HepG2 (cell line): ENCODE results near the gene WDR89. TPM values are rescaled to one million over a fixed set of nuclear protein-coding genes. Genes with fewer than 3 reads are reported as not detected.

Experiments used
- AKNA ChIP-seq: sonication (generic); formaldehyde crosslinking; IDR thresholded peaks from 2 replicates; pipeline ENCODE4 v1.4.0; 2020; ENCODE audit warnings: missing genetic modification reagents, borderline replicate concordance
- EP300 ChIP-seq, 3 experiments: sonication (generic) in 1 of 3; formaldehyde crosslinking in 1 of 3; IDR thresholded peaks; 2 replicates each; pipeline versions ENCODE4 v1.5.1 to v1.6.1; 2011 to 2020; ENCODE audit warnings: low read depth in 2 of 3, low read length in 2 of 3, borderline replicate concordance in 1 of 3, improper control_type of control experiment in 1 of 3, mild to moderate bottlenecking in 1 of 3, missing genetic modification reagents in 1 of 3, moderate library complexity in 1 of 3
- FOXP1 ChIP-seq, 2 experiments: fragments of 450-650 bp in 1 of 2; IDR thresholded peaks; 2 replicates each; pipeline ENCODE4 v1.6.1; 2017 to 2018; ENCODE audit warnings: antibody characterized with exemption in 1 of 2
- HHEX ChIP-seq: IDR thresholded peaks from 2 replicates; pipeline ENCODE4 v1.6.1; 2016; ENCODE audit warnings: control low read depth
- HIVEP1 ChIP-seq: sonication (generic); formaldehyde crosslinking; IDR thresholded peaks from 2 replicates; pipeline ENCODE4 v1.4.0; 2020; ENCODE audit warnings: mild to moderate bottlenecking, missing genetic modification reagents
- PHF5A ChIP-seq: IDR thresholded peaks from one replicate; pipeline ENCODE4 v1.6.1; 2018; ENCODE audit warnings: low read depth, missing genetic modification reagents; ENCODE audit not compliant: unreplicated experiment
- RBAK ChIP-seq: sonication (generic); formaldehyde crosslinking; IDR thresholded peaks from 2 replicates; pipeline ENCODE4 v1.5.1; 2020; ENCODE audit warnings: mild to moderate bottlenecking, missing genetic modification reagents
- RBM22 ChIP-seq: fragments of 200-400 bp; formaldehyde crosslinking; optimal IDR thresholded peaks from 2 replicates; pipeline ENCODE3; 2017; ENCODE audit warnings: mild to moderate bottlenecking, low read length, moderate library complexity
- SKI ChIP-seq: fragments of 450-650 bp; IDR thresholded peaks from one replicate; pipeline ENCODE4 v1.6.1; 2018; ENCODE audit warnings: mild to moderate bottlenecking; ENCODE audit not compliant: partially characterized antibody
- SNAPC4 ChIP-seq: sonication (generic); formaldehyde crosslinking; IDR thresholded peaks from 2 replicates; pipeline ENCODE4 v1.4.0; 2020; ENCODE audit warnings: mild to moderate bottlenecking, missing genetic modification reagents
- TRIM22 ChIP-seq: fragments of 450-650 bp; IDR thresholded peaks from 2 replicates; pipeline ENCODE4 v1.6.1; 2017
- WIZ ChIP-seq: sonication (generic); formaldehyde crosslinking; IDR thresholded peaks from 2 replicates; pipeline ENCODE4 v1.5.1; 2020; ENCODE audit warnings: mild to moderate bottlenecking, missing genetic modification reagents
- ZMYM2 ChIP-seq: sonication (generic); formaldehyde crosslinking; IDR thresholded peaks from 2 replicates; pipeline ENCODE4 v1.8.0; 2022; ENCODE audit warnings: mild to moderate bottlenecking, missing genetic modification reagents
- ZNF441 ChIP-seq: sonication (generic); formaldehyde crosslinking; IDR thresholded peaks from 2 replicates; pipeline ENCODE4 v1.7.0; 2021; ENCODE audit warnings: missing genetic modification reagents, borderline replicate concordance
- ZNF510 ChIP-seq: sonication (generic); formaldehyde crosslinking; IDR thresholded peaks from 2 replicates; pipeline ENCODE4 v1.4.0; 2020; ENCODE audit warnings: low read depth, mild to moderate bottlenecking, missing genetic modification reagents
- ZNF557 ChIP-seq: sonication (generic); formaldehyde crosslinking; IDR thresholded peaks from 2 replicates; pipeline ENCODE4 v1.4.0; 2020; ENCODE audit warnings: missing genetic modification reagents
- ZNF558 ChIP-seq: sonication (generic); formaldehyde crosslinking; IDR thresholded peaks from 2 replicates; pipeline ENCODE4 v1.9.0; 2022; ENCODE audit warnings: mild to moderate bottlenecking, missing genetic modification reagents, borderline replicate concordance
- ZNF776 ChIP-seq: sonication (generic); formaldehyde crosslinking; IDR thresholded peaks from 2 replicates; pipeline ENCODE4 v1.4.0; 2020; ENCODE audit warnings: mild to moderate bottlenecking, missing genetic modification reagents
- polyA plus RNA-seq, 8 experiments: library from polyadenylated mRNA; depleted of rRNA in 3 of 8; stranded (reverse) in 7 of 8; unstranded in 1 of 8; fragments of >200 nt; fragmentation: Illumina TruSeq in 4 of 8; extraction: Trizol in 4 of 8; gene quantifications; 2 replicates each; pipeline versions ENCODE4 v1.2.1 to v1.2.3, GENCODE V29; 2011 to 2016; ENCODE audit warnings: low read depth in 4 of 8, missing spikeins in 1 of 8, mixed read lengths in 1 of 8; ENCODE audit not compliant: insufficient read depth in 1 of 8
- total RNA-seq, 5 experiments: library from RNA; depleted of rRNA; stranded (reverse); fragments of >200 nt; fragmentation: Illumina TruSeq; extraction: Trizol; gene quantifications; 2 replicates each; pipeline ENCODE4 v1.2.3, GENCODE V29; 2016; ENCODE audit warnings: low read depth in 1 of 5

The WDR89 gene
- total and polyA plus RNA-seq, 2 of the 13 experiments (the other 11 are each of a cell fraction or from before 2014, with no cell fraction given): 5.2 to 20.1 TPM

GRCh38 chr14:63641473-63642228, at the start of gene WDR89 (continued):
- TF ChIP-seq SKI: peak; percentile 76
- peak; percentile 76; the same call in 1 of the 2 replicates for TF ChIP-seq ZNF558 (CRISPR knock-in tag)
- no peak for TF ChIP-seq WIZ (CRISPR knock-in tag)
- no peak for TF ChIP-seq RBAK (CRISPR knock-in tag)
- TF ChIP-seq AKNA (CRISPR knock-in tag): 0 out of 2 replicates have a peak, but pooled peaks have one; percentile 56
- TF ChIP-seq ZMYM2 (CRISPR knock-in tag): peak; percentile 82
- TF ChIP-seq ZNF776 (CRISPR knock-in tag): peak; percentile 63; the same call in 1 of the 2 replicates
- peak; percentile 30; the same call in 1 of the 2 replicates for TF ChIP-seq ZNF510 (CRISPR knock-in tag)
- peak; percentile 83; the same call in 1 of the 2 replicates for TF ChIP-seq SNAPC4 (CRISPR knock-in tag)
- TF ChIP-seq EP300 (IDR thresholded peaks at IDR 0.05; ENCODE audit: low read depth in 2 of 2, low read length in 2 of 2): 0 out of 4 replicates have a peak, but pooled peaks of 1 of the 2 experiments have one; percentile 12
- no peak for TF ChIP-seq EP300 (CRISPR knock-in tag; IDR thresholded peaks at IDR 0.05; ENCODE audit: borderline replicate concordance)
- TF ChIP-seq TRIM22: no peak
- peak; percentile 95 for TF ChIP-seq ZNF441
- TF ChIP-seq RBM22: no peak
- TF ChIP-seq HIVEP1: peak; percentile 90
- TF ChIP-seq ZNF557 (CRISPR knock-in tag): peak; percentile 90
- 0 out of 2 replicates have a peak, but pooled peaks have one; percentile 7 for TF ChIP-seq HHEX (CRISPR knock-in tag)
- TF ChIP-seq PHF5A (CRISPR knock-in tag): no peak
- no peak for TF ChIP-seq FOXP1 (IDR thresholded peaks at IDR 0.05)
- no peak for TF ChIP-seq FOXP1 (CRISPR knock-in tag; IDR thresholded peaks at IDR 0.05)
